Smooth muscle cell (in vitro differentiated cells): ENCODE results near the gene DTX3L. TPM values are rescaled to one million over a fixed set of nuclear protein-coding genes. Genes with fewer than 3 reads are reported as not detected.

ENCODE experiments used
- DNase-seq: peaks from one replicate; lab custom pipeline; 2025; ENCODE audit not compliant: unreplicated experiment; lab: John Stamatoyannopoulos, UW
- H2AFZ ChIP-seq: fragments of 200-600 bp; sonication (generic); 2 replicates; pipeline ENCODE4 v1.6.0; 2016; ENCODE audit warnings: antibody characterized with exemption, low read depth, mild to moderate bottlenecking
- H3F3A ChIP-seq: fragments of 200-600 bp; sonication (generic); 2 replicates; pipeline ENCODE4 v1.6.0; 2017; ENCODE audit warnings: antibody characterized with exemption, low read depth
- H3K27ac ChIP-seq: fragments of 200-600 bp; sonication (generic); 2 replicates; pipeline ENCODE4 v1.5.1; 2016; ENCODE audit warnings: low read depth, mild to moderate bottlenecking
- H3K27me3 ChIP-seq: fragments of 200-600 bp; sonication (generic); 2 replicates; pipeline ENCODE4 v1.6.1; 2016; ENCODE audit warnings: low read depth, mild to moderate bottlenecking
- H3K36me3 ChIP-seq: fragments of 200-600 bp; sonication (generic); 2 replicates; pipeline ENCODE4 v1.5.1; 2016; ENCODE audit warnings: low read depth
- H3K4me1 ChIP-seq: fragments of 200-600 bp; sonication (generic); 2 replicates; pipeline ENCODE4 v1.5.1; 2016; ENCODE audit warnings: low read depth
- H3K4me2 ChIP-seq: fragments of 200-600 bp; sonication (generic); 2 replicates; pipeline ENCODE4 v1.6.0; 2016; ENCODE audit warnings: mild to moderate bottlenecking
- H3K4me3 ChIP-seq: fragments of 200-600 bp; sonication (generic); 2 replicates; pipeline ENCODE4 v1.5.1; 2016; ENCODE audit warnings: mild to moderate bottlenecking
- H3K79me2 ChIP-seq: fragments of 200-600 bp; sonication (generic); 2 replicates; pipeline ENCODE4 v1.6.0; 2016; ENCODE audit warnings: low read depth, mild to moderate bottlenecking
- H3K9ac ChIP-seq: fragments of 200-600 bp; sonication (generic); 2 replicates; pipeline ENCODE4 v1.6.0; 2016; ENCODE audit warnings: low read depth
- H3K9me3 ChIP-seq: fragments of 200-600 bp; sonication (generic); replicated peaks from 2 replicates; pipeline ENCODE4 v1.5.1; 2016; ENCODE audit warnings: low read depth
- H4K20me1 ChIP-seq: fragments of 200-600 bp; sonication (generic); 2 replicates; pipeline ENCODE4 v1.6.0; 2016; ENCODE audit warnings: low read depth
- WGBS: methylation state at CpG from one replicate; pipeline ENCODE4 v1.1.7; 2016; ENCODE audit warnings: low lambda C conversion rate; 5-methylcytosine and 5-hydroxymethylcytosine counted together
- polyA plus RNA-seq: library from polyadenylated mRNA; unstranded; fragments of >200 nt; fragmentation: Nextera tagmentation; extraction: Ambion mirVana; gene quantifications from 2 replicates; pipeline ENCODE4 v1.2.1, GENCODE V29; 2016
- total RNA-seq: library from RNA; depleted of rRNA; stranded (reverse); fragments of >200 nt; gene quantifications from 2 replicates; pipeline ENCODE4 v1.2.3, GENCODE V29; 2014
- TF ChIP-seq, protein P1 (sequence below): fragments of 200-600 bp; sonication (generic); IDR thresholded peaks from 2 replicates; pipeline ENCODE4 v1.5.1; 2017; ENCODE audit warnings: borderline replicate concordance, mild to moderate bottlenecking, antibody characterized with exemption; ENCODE audit not compliant: insufficient read depth, poor library complexity, severe bottlenecking

The DTX3L gene
- total and polyA plus RNA-seq, 2 experiments from 2014 or later, result 2.2 to 6.4 TPM

DNA sequence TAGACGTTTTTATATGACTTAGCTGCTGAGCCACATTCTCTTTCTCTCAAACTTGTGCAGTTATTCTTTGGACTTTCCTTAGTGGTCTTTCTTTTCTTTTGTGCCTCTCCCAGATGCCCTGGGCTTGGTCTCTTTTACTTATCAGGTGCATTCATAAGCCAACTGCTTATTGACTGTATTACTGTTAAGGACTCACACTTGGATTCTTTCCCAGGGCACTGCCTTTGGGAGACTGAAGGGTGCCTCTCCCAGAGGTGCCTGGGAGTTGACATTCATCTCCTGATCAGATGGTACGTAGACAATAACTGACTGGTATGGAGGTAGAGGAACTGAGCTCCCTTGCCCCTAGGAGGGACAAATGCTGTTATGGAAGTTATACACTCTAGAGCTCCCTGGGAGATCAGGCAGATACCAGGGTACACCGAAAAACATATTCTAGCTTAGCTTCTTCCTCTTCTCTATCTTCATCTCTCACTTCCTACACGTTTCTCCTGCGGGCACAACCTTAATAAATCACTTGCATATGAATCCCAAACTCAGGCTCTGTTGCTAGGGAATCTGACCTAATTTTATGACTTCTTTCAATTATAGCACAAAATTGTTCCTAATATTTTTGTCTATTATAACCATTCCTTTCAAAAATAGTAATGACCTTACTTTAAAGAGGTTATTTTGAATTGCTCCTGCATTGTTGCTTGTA is 38.0 kb downstream of the DTX3L start:
- no peaks in the 10 kb centered on the region for H3K4me1 ChIP-seq
- no peak for DNase-seq
- no peak overlapping the region for H3K4me3 ChIP-seq
- H4K20me1 ChIP-seq, result no peaks in the 10 kb centered on the region
- H3F3A ChIP-seq, result no peaks in the 10 kb centered on the region
- H2AFZ ChIP-seq, result no peak overlapping the region
- no peaks in the 10 kb centered on the region for H3K9me3 ChIP-seq
- WGBS, result 84% methylated on average over 5 of the region's 5 CpGs
- no peaks in the 10 kb centered on the region for H3K79me2 ChIP-seq
- no peaks in the 10 kb centered on the region for H3K36me3 ChIP-seq
- no peak overlapping the region for H3K9ac ChIP-seq
- H3K27me3 ChIP-seq, result no peaks in the 10 kb centered on the region
- no peak overlapping the region for H3K4me2 ChIP-seq
- TF ChIP-seq, protein P1, sequence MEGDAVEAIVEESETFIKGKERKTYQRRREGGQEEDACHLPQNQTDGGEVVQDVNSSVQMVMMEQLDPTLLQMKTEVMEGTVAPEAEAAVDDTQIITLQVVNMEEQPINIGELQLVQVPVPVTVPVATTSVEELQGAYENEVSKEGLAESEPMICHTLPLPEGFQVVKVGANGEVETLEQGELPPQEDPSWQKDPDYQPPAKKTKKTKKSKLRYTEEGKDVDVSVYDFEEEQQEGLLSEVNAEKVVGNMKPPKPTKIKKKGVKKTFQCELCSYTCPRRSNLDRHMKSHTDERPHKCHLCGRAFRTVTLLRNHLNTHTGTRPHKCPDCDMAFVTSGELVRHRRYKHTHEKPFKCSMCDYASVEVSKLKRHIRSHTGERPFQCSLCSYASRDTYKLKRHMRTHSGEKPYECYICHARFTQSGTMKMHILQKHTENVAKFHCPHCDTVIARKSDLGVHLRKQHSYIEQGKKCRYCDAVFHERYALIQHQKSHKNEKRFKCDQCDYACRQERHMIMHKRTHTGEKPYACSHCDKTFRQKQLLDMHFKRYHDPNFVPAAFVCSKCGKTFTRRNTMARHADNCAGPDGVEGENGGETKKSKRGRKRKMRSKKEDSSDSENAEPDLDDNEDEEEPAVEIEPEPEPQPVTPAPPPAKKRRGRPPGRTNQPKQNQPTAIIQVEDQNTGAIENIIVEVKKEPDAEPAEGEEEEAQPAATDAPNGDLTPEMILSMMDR, result no peak
- H3K27ac ChIP-seq, result no peak overlapping the region

DNA sequence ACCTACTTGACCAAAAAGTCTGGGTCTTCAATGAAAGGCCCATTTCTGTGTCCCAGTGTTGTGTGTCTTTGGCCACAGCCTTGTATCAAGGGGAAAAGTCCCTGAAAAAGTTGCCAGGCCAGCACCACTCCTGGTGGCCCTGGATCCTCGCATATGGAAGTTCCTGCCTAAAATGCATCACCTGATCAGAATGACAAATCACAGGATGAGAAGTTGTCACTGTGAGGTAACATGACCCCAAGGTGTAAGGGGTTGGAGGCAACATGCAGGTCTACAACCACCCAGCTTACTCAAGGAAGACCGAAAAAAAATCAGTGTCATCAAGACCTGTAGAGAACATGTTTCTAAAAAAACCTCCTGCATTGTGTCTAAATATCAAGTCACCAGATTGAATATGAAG is 38.9 kb downstream of the DTX3L start:
- 85% methylated on average over 2 of the region's 2 CpGs for WGBS

DNA sequence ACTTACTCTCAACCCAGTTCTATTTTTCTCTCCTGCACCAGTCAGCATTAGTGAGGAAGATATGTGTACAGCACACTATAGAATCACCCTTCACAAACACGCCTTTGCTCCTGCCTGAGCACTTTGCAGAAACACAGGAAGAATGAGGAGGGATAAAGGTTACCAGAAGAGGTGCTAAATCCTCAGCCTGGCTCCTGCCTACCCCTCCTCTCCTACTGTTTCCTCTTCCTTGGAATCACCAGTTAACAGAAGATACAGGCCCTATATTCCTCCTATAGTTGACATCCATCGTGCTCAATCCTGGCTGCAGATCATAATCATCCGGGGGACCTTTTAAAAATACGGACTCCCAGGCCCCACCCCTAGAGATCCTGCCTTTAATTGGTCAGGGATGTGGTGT is 42.2 kb downstream of the DTX3L start:
- H2AFZ ChIP-seq, result no peak overlapping the region
- no peaks in the 10 kb centered on the region for H3K4me1 ChIP-seq
- H3K9ac ChIP-seq, result no peak overlapping the region
- H3K27ac ChIP-seq, result no peak overlapping the region
- H3K4me3 ChIP-seq, result no peak overlapping the region
- H3F3A ChIP-seq, result no peaks in the 10 kb centered on the region
- H3K36me3 ChIP-seq, result no peaks in the 10 kb centered on the region
- TF ChIP-seq, protein P1, result no peak
- 83% methylated on average over 4 of the region's 4 CpGs for WGBS
- H3K4me2 ChIP-seq, result no peak overlapping the region
- H3K27me3 ChIP-seq, result no peaks in the 10 kb centered on the region
- no peak for DNase-seq
- no peaks in the 10 kb centered on the region for H3K79me2 ChIP-seq
- no peaks in the 10 kb centered on the region for H4K20me1 ChIP-seq
- H3K9me3 ChIP-seq, result no peaks in the 10 kb centered on the region

More for the DNA sequence above, 38.9 kb downstream of the DTX3L start:
- Histone ChIP-seq H3K9ac (no peak overlapping the region), H3F3A (no peaks in the 10 kb centered on the region), H3K9me3 (no peaks in the 10 kb centered on the region), H3K79me2 (no peaks in the 10 kb centered on the region), H3K27me3 (no peaks in the 10 kb centered on the region), H3K4me1 (no peaks in the 10 kb centered on the region), H4K20me1 (no peaks in the 10 kb centered on the region), H3K36me3 (no peaks in the 10 kb centered on the region), H3K27ac (no peak overlapping the region), H3K4me3 (no peak overlapping the region), H2AFZ (no peak overlapping the region), H3K4me2 (no peak overlapping the region)
- TF ChIP-seq, protein P1, result no peak
- no peak for DNase-seq

DNA sequence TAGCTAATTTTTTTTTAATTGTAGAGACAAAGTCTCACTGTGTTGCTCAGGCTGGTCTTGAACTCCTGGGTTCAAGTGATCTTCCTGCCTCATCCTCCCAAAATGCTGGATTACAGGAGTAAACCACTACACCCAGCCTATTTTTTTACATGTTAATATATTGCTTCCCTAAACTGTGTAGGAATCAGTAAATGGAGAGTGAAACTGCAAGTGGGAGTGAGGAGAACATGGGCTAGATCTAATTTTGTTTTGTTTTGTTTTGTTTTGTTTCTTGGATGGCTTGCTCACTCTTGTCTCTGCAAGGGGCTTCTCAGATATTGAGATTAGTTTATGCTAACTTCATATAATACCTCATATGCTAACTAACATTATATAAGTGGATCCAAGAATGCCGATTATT is 44.8 kb downstream of the DTX3L start:
- Histone ChIP-seq H3F3A (no peaks in the 10 kb centered on the region), H4K20me1 (no peaks in the 10 kb centered on the region), H3K4me2 (no peak overlapping the region), H3K36me3 (no peaks in the 10 kb centered on the region), H3K4me1 (no peaks in the 10 kb centered on the region), H3K27me3 (no peaks in the 10 kb centered on the region), H3K27ac (no peak overlapping the region), H3K9me3 (no peaks in the 10 kb centered on the region), H2AFZ (no peak overlapping the region), H3K9ac (no peak overlapping the region), H3K4me3 (no peak overlapping the region), H3K79me2 (no peaks in the 10 kb centered on the region)
- 97% methylated on average over 1 of the region's 1 CpG for WGBS
- TF ChIP-seq, protein P1, result no peak
- DNase-seq, result no peak
